Measurements from ENCODE around the gene HIP1. TPM values are rescaled to one million over a fixed set of nuclear protein-coding genes. Genes with fewer than 3 reads are reported as not detected.
"Not testable (repeated sequence)": the region's sequence is repeated elsewhere in the genome, so short reads cannot be mapped to it uniquely, and the experiment has no call there.

HIP1 gene
- total RNA-seq, 1 experiment from 2014 or later: 13.7 TPM

DNA sequence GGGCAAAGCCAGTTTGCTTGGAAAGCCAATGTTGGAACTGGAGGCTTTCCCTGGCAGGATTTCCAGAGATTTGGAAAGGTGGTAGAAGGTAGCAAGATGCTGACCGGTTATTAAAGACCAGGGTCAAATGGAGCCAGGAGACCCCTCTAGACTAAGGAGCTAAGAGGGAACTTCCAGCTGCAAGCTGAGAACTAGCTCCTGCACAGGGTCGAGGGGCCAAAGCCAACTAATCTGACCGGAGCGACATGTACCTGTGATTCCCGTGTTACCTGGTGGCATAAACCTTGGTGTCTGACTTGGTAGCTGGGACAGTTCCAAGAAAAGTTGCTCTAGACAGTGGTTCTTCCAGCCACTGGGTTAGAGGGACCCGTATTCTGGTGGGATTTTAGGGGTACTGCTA is 204.8 kb downstream of the HIP1 start:
- TF ChIP-seq, protein P1, sequence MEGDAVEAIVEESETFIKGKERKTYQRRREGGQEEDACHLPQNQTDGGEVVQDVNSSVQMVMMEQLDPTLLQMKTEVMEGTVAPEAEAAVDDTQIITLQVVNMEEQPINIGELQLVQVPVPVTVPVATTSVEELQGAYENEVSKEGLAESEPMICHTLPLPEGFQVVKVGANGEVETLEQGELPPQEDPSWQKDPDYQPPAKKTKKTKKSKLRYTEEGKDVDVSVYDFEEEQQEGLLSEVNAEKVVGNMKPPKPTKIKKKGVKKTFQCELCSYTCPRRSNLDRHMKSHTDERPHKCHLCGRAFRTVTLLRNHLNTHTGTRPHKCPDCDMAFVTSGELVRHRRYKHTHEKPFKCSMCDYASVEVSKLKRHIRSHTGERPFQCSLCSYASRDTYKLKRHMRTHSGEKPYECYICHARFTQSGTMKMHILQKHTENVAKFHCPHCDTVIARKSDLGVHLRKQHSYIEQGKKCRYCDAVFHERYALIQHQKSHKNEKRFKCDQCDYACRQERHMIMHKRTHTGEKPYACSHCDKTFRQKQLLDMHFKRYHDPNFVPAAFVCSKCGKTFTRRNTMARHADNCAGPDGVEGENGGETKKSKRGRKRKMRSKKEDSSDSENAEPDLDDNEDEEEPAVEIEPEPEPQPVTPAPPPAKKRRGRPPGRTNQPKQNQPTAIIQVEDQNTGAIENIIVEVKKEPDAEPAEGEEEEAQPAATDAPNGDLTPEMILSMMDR (IDR thresholded peaks at IDR 0.05; ENCODE audit: insufficient read depth in 1 of 2, low read depth in 1 of 2, low read length in 1 of 2, severe bottlenecking in 1 of 2, unreplicated experiment in 1 of 2): no peak
- no TSS peak for BruUV-seq (replicated peaks)
- Mint-ChIP-seq H3K4me1 (ENCODE audit: low read depth, unreplicated experiment) (peaks cover 7% of the 10 kb centered on the region), H3K4me3 (ENCODE audit: unreplicated experiment) (no peak overlapping the region), H3K27ac (ENCODE audit: unreplicated experiment) (no peak overlapping the region), H3K36me3 (ENCODE audit: insufficient read depth, unreplicated experiment) (no peaks in the 10 kb centered on the region), H3K9me3 (ENCODE audit: unreplicated experiment) (no peaks in the 10 kb centered on the region), H3K27me3 (ENCODE audit: insufficient read depth, unreplicated experiment) (no peaks in the 10 kb centered on the region)
- Histone ChIP-seq H3K36me3 (ENCODE audit: control insufficient read depth, insufficient read depth, low read length) (no peaks in the 10 kb centered on the region), H3K27me3 (replicated peaks; ENCODE audit: control insufficient read depth, insufficient read depth, low read length) (no peaks in the 10 kb centered on the region), H3K9me3 (no peaks in the 10 kb centered on the region), H3K4me3 (ENCODE audit: low read depth, low read length) (no peak overlapping the region), H3K4me1 (no peaks in the 10 kb centered on the region)
- POLR2A ChIA-PET: no interaction called here
- intact Hi-C loops (cut with micrococcal nuclease; ENCODE audit: unreplicated experiment): no loop called here
- CTCF ChIA-PET: no interaction called here
- DNase-seq: no peak

DNA sequence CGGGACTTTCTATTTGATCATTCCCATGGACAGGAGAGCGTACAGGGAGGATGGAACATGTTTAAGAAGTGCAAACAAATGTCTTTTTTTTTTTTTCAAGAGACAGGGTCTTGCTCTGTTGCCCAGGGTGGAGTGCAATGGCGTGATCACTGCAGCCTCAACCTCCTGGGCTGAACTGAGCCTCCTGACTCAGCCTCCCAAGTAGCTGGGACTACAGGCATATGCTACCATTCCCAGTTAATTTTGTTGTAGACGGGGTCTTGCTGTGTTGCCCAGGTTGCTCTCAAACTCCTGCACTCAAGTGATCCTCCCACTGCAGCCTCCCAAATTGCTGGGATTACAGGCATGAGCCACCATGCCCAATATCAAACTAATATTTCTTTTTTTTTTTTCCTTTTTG is 206.1 kb downstream of the HIP1 start:
- ChIA-PET CTCF (no interaction called here), POLR2A (interaction anchor here (0.6 kb wide), 1 partner anchor 208 kb away, joined by 3 read pairs; no protein-coding TSS in a partner anchor)
- no peaks in the 10 kb centered on the region for H3K36me3 ChIP-seq (ENCODE audit: control insufficient read depth, insufficient read depth, low read length)
- DNase-seq: no peak
- no peaks in the 10 kb centered on the region for H3K27me3 ChIP-seq (replicated peaks; ENCODE audit: control insufficient read depth, insufficient read depth, low read length)
- H3K4me1 ChIP-seq: no peaks in the 10 kb centered on the region
- no peaks in the 10 kb centered on the region for H3K9me3 ChIP-seq
- Mint-ChIP-seq H3K36me3 (ENCODE audit: insufficient read depth, unreplicated experiment) (peaks cover 8% of the 10 kb centered on the region), H3K4me3 (ENCODE audit: unreplicated experiment) (no peak overlapping the region), H3K9me3 (ENCODE audit: unreplicated experiment) (no peaks in the 10 kb centered on the region), H3K4me1 (ENCODE audit: low read depth, unreplicated experiment) (peaks cover 7% of the 10 kb centered on the region), H3K27me3 (ENCODE audit: insufficient read depth, unreplicated experiment) (no peaks in the 10 kb centered on the region), H3K27ac (ENCODE audit: unreplicated experiment) (no peak overlapping the region)
- intact Hi-C loops (cut with micrococcal nuclease; ENCODE audit: unreplicated experiment): no loop called here
- no TSS peak for BruUV-seq (replicated peaks)
- H3K4me3 ChIP-seq (ENCODE audit: low read depth, low read length): no peak overlapping the region
- TF ChIP-seq, protein P1 (IDR thresholded peaks at IDR 0.05; ENCODE audit: insufficient read depth in 1 of 2, low read depth in 1 of 2, low read length in 1 of 2, severe bottlenecking in 1 of 2, unreplicated experiment in 1 of 2): no peak

DNA sequence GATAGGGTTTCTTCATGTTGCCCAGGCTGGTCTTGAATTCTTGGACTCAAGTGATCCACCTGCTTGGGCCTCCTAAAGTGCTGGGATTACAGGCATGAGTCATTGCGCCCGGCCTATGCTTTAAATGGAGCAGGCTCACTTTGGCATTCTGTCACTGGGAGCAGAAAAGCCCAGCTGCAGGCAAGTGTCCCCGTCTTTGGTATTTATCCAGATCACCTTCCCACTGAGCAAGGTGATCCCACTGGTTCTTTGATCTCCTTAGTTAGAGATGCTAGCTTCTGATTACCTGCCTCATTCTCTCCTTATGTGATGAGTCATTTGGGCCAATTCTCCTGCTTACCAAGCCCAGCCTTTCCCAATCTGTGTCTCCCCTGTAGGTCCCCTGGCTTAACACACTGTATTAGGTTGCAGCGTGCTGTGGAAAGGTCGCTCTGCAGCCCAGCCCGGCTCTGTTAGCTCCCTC is 207.4 kb downstream of the HIP1 start:
- H3K4me3 ChIP-seq (ENCODE audit: low read depth, low read length): no peak overlapping the region
- H3K9me3 Mint-ChIP-seq (ENCODE audit: unreplicated experiment): no peaks in the 10 kb centered on the region
- peaks cover 19% of the 10 kb centered on the region for H3K36me3 Mint-ChIP-seq (ENCODE audit: insufficient read depth, unreplicated experiment)
- ChIA-PET POLR2A (no interaction called here), CTCF (no interaction called here)
- BruUV-seq (replicated peaks): no TSS peak
- no peak overlapping the region for H3K4me3 Mint-ChIP-seq (ENCODE audit: unreplicated experiment)
- no peaks in the 10 kb centered on the region for H3K27me3 ChIP-seq (replicated peaks; ENCODE audit: control insufficient read depth, insufficient read depth, low read length)
- intact Hi-C loops (cut with micrococcal nuclease; ENCODE audit: unreplicated experiment): no loop called here
- H3K4me1 Mint-ChIP-seq (ENCODE audit: low read depth, unreplicated experiment): peaks cover 7% of the 10 kb centered on the region
- no peaks in the 10 kb centered on the region for H3K4me1 ChIP-seq
- peak overlapping the region; percentile 40 for H3K27ac Mint-ChIP-seq (ENCODE audit: unreplicated experiment)
- no peaks in the 10 kb centered on the region for H3K27me3 Mint-ChIP-seq (ENCODE audit: insufficient read depth, unreplicated experiment)
- H3K9me3 ChIP-seq: no peaks in the 10 kb centered on the region
- DNase-seq: peak; percentile 31 to 63
- H3K36me3 ChIP-seq (ENCODE audit: control insufficient read depth, insufficient read depth, low read length): no peaks in the 10 kb centered on the region
- TF ChIP-seq, protein P1 (IDR thresholded peaks at IDR 0.05; ENCODE audit: insufficient read depth in 1 of 2, low read depth in 1 of 2, low read length in 1 of 2, severe bottlenecking in 1 of 2, unreplicated experiment in 1 of 2): no peak

DNA sequence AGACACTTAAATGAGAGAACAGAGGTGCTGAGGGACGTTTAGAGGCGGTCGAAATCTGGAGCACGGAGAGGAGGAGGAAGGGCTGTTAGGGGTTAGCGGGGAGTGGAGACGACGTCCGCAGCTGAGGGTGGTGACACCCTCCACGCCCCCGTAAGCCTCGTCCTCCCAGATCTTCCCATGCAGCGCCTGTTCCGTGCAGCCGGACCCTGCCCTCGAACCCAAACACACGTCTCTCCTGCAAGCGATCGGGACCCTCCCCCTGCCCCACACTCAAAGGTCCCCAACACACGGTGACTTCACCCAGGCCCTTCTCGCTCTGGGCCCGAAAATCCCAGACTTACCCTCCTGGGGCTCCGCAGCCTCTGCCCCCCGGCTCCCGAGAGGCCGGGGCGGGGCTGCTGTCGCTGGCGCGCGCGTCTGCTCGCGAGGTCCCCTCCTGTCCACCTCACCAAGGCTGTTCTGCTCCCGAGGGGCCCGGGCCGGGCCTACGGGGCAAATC is 211.5 kb downstream of the HIP1 start:
- Mint-ChIP-seq H3K4me3 (ENCODE audit: unreplicated experiment) (peak overlapping the region; percentile 97), H3K36me3 (ENCODE audit: insufficient read depth, unreplicated experiment) (peaks cover 57% of the 10 kb centered on the region), H3K27ac (ENCODE audit: unreplicated experiment) (peak overlapping the region; percentile 91)
- H3K4me3 ChIP-seq (ENCODE audit: low read depth, low read length): peak overlapping the region; percentile 92
- DNase-seq; BruUV-seq (replicated peaks); H3K4me1 ChIP-seq; H3K36me3 ChIP-seq (ENCODE audit: control insufficient read depth, insufficient read depth, low read length); POLR2A ChIA-PET; H3K9me3 ChIP-seq; CTCF ChIA-PET; H3K27me3 ChIP-seq (replicated peaks; ENCODE audit: control insufficient read depth, insufficient read depth, low read length); H3K9me3 Mint-ChIP-seq (ENCODE audit: unreplicated experiment); H3K27me3 Mint-ChIP-seq (ENCODE audit: insufficient read depth, unreplicated experiment); H3K4me1 Mint-ChIP-seq (ENCODE audit: low read depth, unreplicated experiment): not testable (repeated sequence)
- intact Hi-C loops (cut with micrococcal nuclease; ENCODE audit: unreplicated experiment): loop anchor here (5.0 kb wide), 1 partner anchor 115 kb away; no protein-coding TSS in a partner anchor

DNA sequence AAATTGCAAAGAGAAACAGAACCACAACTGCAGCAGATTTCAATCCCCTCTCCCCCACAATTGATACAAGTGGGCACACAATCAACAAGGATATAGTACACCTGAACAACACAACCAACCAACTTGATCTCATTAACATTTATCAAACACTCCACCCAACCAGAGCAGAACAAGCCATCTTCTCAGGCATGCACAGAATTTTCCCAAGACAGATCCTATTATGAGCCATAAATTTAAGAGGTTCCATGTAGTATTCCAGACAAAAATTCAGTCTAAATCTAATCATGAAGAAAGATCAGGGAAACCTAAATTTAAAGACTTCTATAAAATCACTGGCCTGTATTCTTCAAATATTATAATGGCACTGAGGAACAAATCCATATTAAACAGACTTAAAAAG is 217.0 kb downstream of the HIP1 start:
- BruUV-seq (replicated peaks); H3K36me3 ChIP-seq (ENCODE audit: control insufficient read depth, insufficient read depth, low read length); intact Hi-C loops (cut with micrococcal nuclease; ENCODE audit: unreplicated experiment); H3K27me3 ChIP-seq (replicated peaks; ENCODE audit: control insufficient read depth, insufficient read depth, low read length); CTCF ChIA-PET; POLR2A ChIA-PET; H3K27me3 Mint-ChIP-seq (ENCODE audit: insufficient read depth, unreplicated experiment); H3K4me1 ChIP-seq; H3K4me3 ChIP-seq (ENCODE audit: low read depth, low read length); DNase-seq; H3K27ac Mint-ChIP-seq (ENCODE audit: unreplicated experiment); H3K4me1 Mint-ChIP-seq (ENCODE audit: low read depth, unreplicated experiment); H3K4me3 Mint-ChIP-seq (ENCODE audit: unreplicated experiment): not testable (repeated sequence)
- Mint-ChIP-seq H3K9me3 (ENCODE audit: unreplicated experiment) (peaks cover 21% of the 10 kb centered on the region), H3K36me3 (ENCODE audit: insufficient read depth, unreplicated experiment) (peaks cover 81% of the 10 kb centered on the region)
- H3K9me3 ChIP-seq: peaks cover 15% of the 10 kb centered on the region; the same call in 1 of the 2 replicates

Measured in Caco-2 (cell line).